HCT116 (cell line): ENCODE results near the gene LSM2. TPM values are rescaled to one million over a fixed set of nuclear protein-coding genes. Genes with fewer than 3 reads are reported as not detected.

Experiments used
- ATAC-seq: fragments of 200-7000 bp; cut with Tn5 transposase; 2 replicates; pipeline ENCODE4 v1.9.1; 2020; ENCODE audit warnings: mild to moderate bottlenecking, moderate library complexity
- BruUV-seq: library from RNA; stranded (reverse); fragments of 400-500 nt; replicated peaks from 2 replicates; lab custom pipeline; 2021; lab: Mats Ljungman, UMichigan
- CTCF ChIA-PET: fragments of 300-600 bp; sonication (Branson Sonifier 250); formaldehyde crosslinking; loops from one replicate; lab custom pipeline; 2021; ENCODE audit warnings: antibody characterized with exemption; lab: Charles Lee
- POLR2A ChIA-PET: fragments of 300-600, 350-600 bp; sonication (Branson Sonifier 250); formaldehyde crosslinking; loops from one replicate; lab custom pipeline; 2021; ENCODE audit warnings: antibody characterized with exemption; lab: Charles Lee
- RAD21 ChIA-PET, 2 experiments: fragments of 300-600 bp; sonication (Branson Sonifier 250); formaldehyde crosslinking; loops; one replicate each; lab custom pipeline; 2023; ENCODE audit warnings: low total read pairs in 2 of 2; ENCODE audit not compliant: uncharacterized antibody in 2 of 2, unreplicated experiment in 2 of 2, low non-redundant PET in 1 of 2; lab: Charles Lee
- DNase-seq: peaks from one replicate; pipeline ENCODE4 v3.0.0-alpha.2; 2010; ENCODE audit warnings: low read depth, low spot score
- H2AFZ ChIP-seq: fragments of 200-600 bp; shearing (Covaris generic), sonication (generic); 2 replicates; pipeline ENCODE4 v1.6.1; 2017; ENCODE audit warnings: low read depth, mixed run types, mixed read lengths, antibody characterized with exemption, low read length; ENCODE audit not compliant: poor library complexity, severe bottlenecking
- H3K27ac ChIP-seq: 2 replicates; pipeline ENCODE4 v1.5.1; 2012; ENCODE audit warnings: low read depth, low read length
- H3K27me3 ChIP-seq: fragments of 200-600 bp; sonication (generic); 2 replicates; pipeline ENCODE4 v1.6.1; 2016; ENCODE audit warnings: mixed run types, low read length, mixed read lengths; ENCODE audit not compliant: insufficient read depth
- H3K36me3 ChIP-seq, 2 experiments: fragments of 200-500 bp in 1 of 2; fragments of 200-600 bp in 1 of 2; sonication (Bioruptor generic) in 1 of 2; sonication (generic) in 1 of 2; 2 replicates each; pipeline versions ENCODE4 v1.5.1 to v1.6.1; 2014 to 2016; ENCODE audit warnings: low read length in 2 of 2, inconsistent platforms in 1 of 2, mixed read lengths in 1 of 2, mixed run types in 1 of 2; ENCODE audit not compliant: insufficient read depth in 2 of 2, control insufficient read depth in 1 of 2
- H3K4me1 ChIP-seq, 2 experiments: fragments of 200-600 bp in 1 of 2; sonication (generic) in 1 of 2; 2 replicates each; pipeline versions ENCODE4 v1.5.1 to v1.6.1; 2012 to 2017; ENCODE audit warnings: low read length in 2 of 2, inconsistent platforms in 1 of 2, mild to moderate bottlenecking in 1 of 2, mixed read lengths in 1 of 2, mixed run types in 1 of 2, moderate library complexity in 1 of 2; ENCODE audit not compliant: insufficient read depth in 2 of 2, control insufficient read depth in 1 of 2
- H3K4me2 ChIP-seq: fragments of 200-600 bp; sonication (generic); 2 replicates; pipeline ENCODE4 v1.6.1; 2017; ENCODE audit warnings: mixed run types, low read length, mixed read lengths
- H3K4me3 ChIP-seq, 2 experiments: fragments of 200-600 bp in 1 of 2; sonication (generic) in 1 of 2; replicated peaks in 1 of 2; 2 replicates each; pipeline ENCODE4 v1.5.1; 2011 to 2016; ENCODE audit warnings: low read length in 2 of 2, control low read depth in 1 of 2, low read depth in 1 of 2, mild to moderate bottlenecking in 1 of 2, mixed read lengths in 1 of 2, mixed run types in 1 of 2
- H3K79me2 ChIP-seq: fragments of 200-600 bp; sonication (generic); 2 replicates; pipeline ENCODE4 v1.6.1; 2017; ENCODE audit warnings: mild to moderate bottlenecking, mixed run types, low read length, moderate library complexity, mixed read lengths; ENCODE audit not compliant: insufficient read depth
- H3K9ac ChIP-seq: fragments of 200-600 bp; sonication (generic); 2 replicates; pipeline ENCODE4 v1.6.1; 2016; ENCODE audit warnings: low read length, mixed read lengths
- H3K9me2 ChIP-seq: fragments of 200-600 bp; sonication (generic), shearing (Covaris generic); 2 replicates; pipeline ENCODE4 v1.6.1; 2017; ENCODE audit warnings: mixed run types, mild to moderate bottlenecking, moderate library complexity; ENCODE audit not compliant: insufficient read depth
- H3K9me3 ChIP-seq, 2 experiments: fragments of 200-500 bp in 1 of 2; fragments of 200-600 bp in 1 of 2; sonication (Bioruptor generic) in 1 of 2; sonication (generic) in 1 of 2; 2 replicates each; pipeline ENCODE4 v1.6.1; 2014 to 2017; ENCODE audit warnings: low read length in 2 of 2, mixed read lengths in 2 of 2, inconsistent platforms in 1 of 2, low read depth in 1 of 2, mild to moderate bottlenecking in 1 of 2, mixed run types in 1 of 2, moderate library complexity in 1 of 2; ENCODE audit not compliant: control insufficient read depth in 1 of 2, insufficient read depth in 1 of 2
- H4K20me1 ChIP-seq: fragments of 200-600 bp; sonication (generic), shearing (Covaris generic); 2 replicates; pipeline ENCODE4 v1.6.1; 2017; ENCODE audit warnings: mixed run types, mild to moderate bottlenecking, moderate library complexity; ENCODE audit not compliant: insufficient read depth
- CBX3 ChIP-seq: IDR thresholded peaks from 2 replicates; pipeline ENCODE4 v1.6.1; 2012; ENCODE audit warnings: low read depth
- CEBPB ChIP-seq: IDR thresholded peaks from 2 replicates; pipeline ENCODE4 v1.6.1; 2012; ENCODE audit warnings: low read depth
- EGR1 ChIP-seq: IDR thresholded peaks from 2 replicates; pipeline ENCODE4 v1.6.1; 2012; ENCODE audit warnings: low read depth
- ELF1 ChIP-seq: IDR thresholded peaks from 2 replicates; pipeline ENCODE4 v1.6.1; 2012; ENCODE audit warnings: low read depth, borderline replicate concordance
- EZH2 ChIP-seq: fragments of 200-600 bp; sonication (generic); IDR thresholded peaks from 2 replicates; pipeline ENCODE4 v1.6.1; 2017; ENCODE audit warnings: antibody characterized with exemption, mixed run types
- EZH2phosphoT487 ChIP-seq: fragments of 200-600 bp; IDR thresholded peaks from 2 replicates; pipeline ENCODE4 v1.6.1; 2018; ENCODE audit warnings: antibody characterized with exemption, borderline replicate concordance
- JUND ChIP-seq: IDR thresholded peaks from 2 replicates; pipeline ENCODE4 v1.6.1; 2012
- MAX ChIP-seq: IDR thresholded peaks from 2 replicates; pipeline ENCODE4 v1.6.1; 2012
- POLR2A ChIP-seq: IDR thresholded peaks from 2 replicates; pipeline ENCODE4 v1.7.0; 2011; ENCODE audit warnings: borderline replicate concordance; ENCODE audit not compliant: insufficient read depth, insufficient read length; ENCODE audit errors: extremely low read depth
- POLR2AphosphoS5 ChIP-seq: IDR thresholded peaks from 2 replicates; pipeline ENCODE4 v1.6.1; 2011; ENCODE audit warnings: mild to moderate bottlenecking, low read depth, low read length, moderate library complexity
- REST ChIP-seq: IDR thresholded peaks from 2 replicates; pipeline ENCODE4 v1.6.1; 2012; ENCODE audit warnings: low read depth
- SIN3A ChIP-seq: IDR thresholded peaks from 2 replicates; pipeline ENCODE4 v1.6.1; 2012; ENCODE audit warnings: low read depth
- SP1 ChIP-seq: IDR thresholded peaks from 2 replicates; pipeline ENCODE4 v1.6.1; 2012; ENCODE audit warnings: low read depth
- SRF ChIP-seq: IDR thresholded peaks from 2 replicates; pipeline ENCODE4 v1.6.1; 2012; ENCODE audit warnings: low read depth
- TCF7L2 ChIP-seq: IDR thresholded peaks from 2 replicates; pipeline ENCODE4 v1.7.0; 2011; ENCODE audit warnings: borderline replicate concordance, inconsistent platforms; ENCODE audit not compliant: insufficient read depth, insufficient read length; ENCODE audit errors: extremely low read depth
- YY1 ChIP-seq: IDR thresholded peaks from 2 replicates; pipeline ENCODE4 v1.6.1; 2011; ENCODE audit warnings: low read length, low read depth, moderate library complexity, mild to moderate bottlenecking; ENCODE audit not compliant: insufficient replicate concordance; ENCODE audit errors: extremely low read depth
- ZFX ChIP-seq: fragments of 450-650 bp; IDR thresholded peaks from 2 replicates; pipeline ENCODE4 v1.6.1; 2017
- ZNF274 ChIP-seq: fragments of 200-500 bp; sonication (Bioruptor generic); IDR thresholded peaks from 2 replicates; pipeline ENCODE4 v1.6.1; 2014; ENCODE audit warnings: mild to moderate bottlenecking, low read depth, low read length, inconsistent platforms
- intact Hi-C: fragments of 100-400 bp; cut with micrococcal nuclease; formaldehyde crosslinking; loops from 2 replicates; pipeline ENCODE4 v1.10.0; 2022
- total RNA-seq: library from RNA; stranded (reverse); gene quantifications from one replicate; pipeline ENCODE4 v1.2.1, GENCODE V29; 2021; ENCODE audit not compliant: unreplicated experiment
- TF ChIP-seq, protein P1 (sequence below), 3 experiments: fragments of 200-600 bp in 1 of 3; sonication (generic) in 1 of 3; IDR thresholded peaks in 2 of 3; conservative IDR thresholded peaks in 1 of 3; 2 replicates each; pipeline ENCODE4 v1.5.1; 2012 to 2017; ENCODE audit warnings: low read depth in 2 of 3, low read length in 2 of 3, antibody characterized with exemption in 1 of 3, borderline replicate concordance in 1 of 3, control low read depth in 1 of 3, mild to moderate bottlenecking in 1 of 3, mixed read lengths in 1 of 3, mixed run types in 1 of 3, moderate library complexity in 1 of 3; ENCODE audit not compliant: insufficient read depth in 1 of 3
- TF ChIP-seq, protein P2 (sequence below): IDR thresholded peaks from 2 replicates; pipeline ENCODE4 v1.6.1; 2011; ENCODE audit warnings: mild to moderate bottlenecking, low read length, moderate library complexity; ENCODE audit not compliant: insufficient replicate concordance; ENCODE audit errors: extremely low read depth

Gene LSM2
- total RNA-seq, 1 experiment from 2014 or later, result 89.7 TPM

DNA sequence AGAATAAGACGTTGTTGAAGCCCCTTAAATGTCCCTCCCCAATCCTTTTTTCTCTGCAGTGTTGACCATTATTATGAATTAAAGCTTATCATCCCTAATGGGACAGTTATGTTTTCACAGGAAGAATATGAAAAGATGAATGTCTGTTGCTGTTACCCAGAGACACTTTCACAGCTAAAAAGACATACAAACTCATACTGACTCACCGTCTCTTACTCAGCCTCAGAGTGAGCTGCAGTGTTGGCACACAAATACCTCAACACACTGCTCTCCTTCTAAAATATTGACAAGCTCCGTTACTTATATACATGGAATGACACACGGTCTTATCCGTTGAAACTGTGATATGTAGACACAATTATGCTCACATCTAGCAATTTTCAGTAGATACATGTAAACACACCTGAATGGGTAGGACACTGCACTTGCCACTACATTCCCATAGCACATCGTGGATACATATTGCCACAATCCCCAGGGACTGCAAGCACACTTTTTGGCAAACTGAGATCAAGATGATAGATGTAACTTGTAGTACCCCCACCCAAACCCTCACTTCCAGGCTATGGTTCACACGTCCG lies 53.9 kb downstream of the LSM2 start:
- Histone ChIP-seq H3K36me3 (peaks cover 2 to 8% of the 10 kb centered on the region in 2 experiments; a peak in 3 of 4 replicates), H3K9ac (no peak overlapping the region), H3K27ac (no peak overlapping the region), H2AFZ (no peak overlapping the region), H3K79me2 (no peaks in the 10 kb centered on the region), H3K27me3 (no peaks in the 10 kb centered on the region), H3K4me3 (no peak overlapping the region), H3K4me2 (no peak overlapping the region), H3K9me2 (no peaks in the 10 kb centered on the region), H4K20me1 (no peaks in the 10 kb centered on the region), H3K9me3 (no peaks in the 10 kb centered on the region), H3K4me1 (no peaks in the 10 kb centered on the region)
- DNase-seq (no peak), ATAC-seq (peak; percentile 48; the same call in 1 of the 2 replicates)
- no peak for TF ChIP-seq POLR2AphosphoS5
- no peak for TF ChIP-seq SIN3A
- no peak for TF ChIP-seq SP1
- TF ChIP-seq ZFX, result no peak
- no peak for TF ChIP-seq JUND
- TF ChIP-seq MAX, result no peak
- no peak for TF ChIP-seq REST
- TF ChIP-seq SRF, result no peak
- TF ChIP-seq POLR2A, result no peak
- TF ChIP-seq ELF1, result no peak
- TF ChIP-seq YY1, result no peak
- TF ChIP-seq, protein P1, sequence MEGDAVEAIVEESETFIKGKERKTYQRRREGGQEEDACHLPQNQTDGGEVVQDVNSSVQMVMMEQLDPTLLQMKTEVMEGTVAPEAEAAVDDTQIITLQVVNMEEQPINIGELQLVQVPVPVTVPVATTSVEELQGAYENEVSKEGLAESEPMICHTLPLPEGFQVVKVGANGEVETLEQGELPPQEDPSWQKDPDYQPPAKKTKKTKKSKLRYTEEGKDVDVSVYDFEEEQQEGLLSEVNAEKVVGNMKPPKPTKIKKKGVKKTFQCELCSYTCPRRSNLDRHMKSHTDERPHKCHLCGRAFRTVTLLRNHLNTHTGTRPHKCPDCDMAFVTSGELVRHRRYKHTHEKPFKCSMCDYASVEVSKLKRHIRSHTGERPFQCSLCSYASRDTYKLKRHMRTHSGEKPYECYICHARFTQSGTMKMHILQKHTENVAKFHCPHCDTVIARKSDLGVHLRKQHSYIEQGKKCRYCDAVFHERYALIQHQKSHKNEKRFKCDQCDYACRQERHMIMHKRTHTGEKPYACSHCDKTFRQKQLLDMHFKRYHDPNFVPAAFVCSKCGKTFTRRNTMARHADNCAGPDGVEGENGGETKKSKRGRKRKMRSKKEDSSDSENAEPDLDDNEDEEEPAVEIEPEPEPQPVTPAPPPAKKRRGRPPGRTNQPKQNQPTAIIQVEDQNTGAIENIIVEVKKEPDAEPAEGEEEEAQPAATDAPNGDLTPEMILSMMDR (IDR thresholded peaks at IDR 0.05 in 2 of 3, conservative IDR thresholded peaks at IDR 0.05 in 1 of 3; ENCODE audit: borderline replicate concordance in 1 of 3, insufficient read depth in 1 of 3, low read depth in 2 of 3, low read length in 2 of 3), result no peak
- no peak for TF ChIP-seq EGR1
- TF ChIP-seq EZH2, result no peak
- TF ChIP-seq EZH2phosphoT487, result no peak
- TF ChIP-seq, protein P2, sequence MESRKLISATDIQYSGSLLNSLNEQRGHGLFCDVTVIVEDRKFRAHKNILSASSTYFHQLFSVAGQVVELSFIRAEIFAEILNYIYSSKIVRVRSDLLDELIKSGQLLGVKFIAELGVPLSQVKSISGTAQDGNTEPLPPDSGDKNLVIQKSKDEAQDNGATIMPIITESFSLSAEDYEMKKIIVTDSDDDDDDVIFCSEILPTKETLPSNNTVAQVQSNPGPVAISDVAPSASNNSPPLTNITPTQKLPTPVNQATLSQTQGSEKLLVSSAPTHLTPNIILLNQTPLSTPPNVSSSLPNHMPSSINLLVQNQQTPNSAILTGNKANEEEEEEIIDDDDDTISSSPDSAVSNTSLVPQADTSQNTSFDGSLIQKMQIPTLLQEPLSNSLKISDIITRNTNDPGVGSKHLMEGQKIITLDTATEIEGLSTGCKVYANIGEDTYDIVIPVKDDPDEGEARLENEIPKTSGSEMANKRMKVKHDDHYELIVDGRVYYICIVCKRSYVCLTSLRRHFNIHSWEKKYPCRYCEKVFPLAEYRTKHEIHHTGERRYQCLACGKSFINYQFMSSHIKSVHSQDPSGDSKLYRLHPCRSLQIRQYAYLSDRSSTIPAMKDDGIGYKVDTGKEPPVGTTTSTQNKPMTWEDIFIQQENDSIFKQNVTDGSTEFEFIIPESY, result no peak
- TF ChIP-seq ZNF274, result no peak
- no peak for TF ChIP-seq CEBPB
- no peak for TF ChIP-seq TCF7L2
- TF ChIP-seq CBX3, result no peak
- intact Hi-C loops, result no loop called here
- BruUV-seq, result no TSS peak
- RAD21 ChIA-PET, result no interaction called here
- CTCF ChIA-PET, result interaction anchor here (1.0 kb wide), 1 partner anchor 17 kb away, joined by 4 read pairs; no protein-coding TSS in a partner anchor
- POLR2A ChIA-PET, result interaction anchor here (1.0 kb wide), 1 partner anchor 16 kb away, joined by 4 read pairs; the partner anchor contains the start of gene CLIC1
